Measurements from ENCODE around the gene PRKAG2.
A peak's percentile ranks its signal among the peaks of the same experiment; 100 is the strongest.

DNA sequence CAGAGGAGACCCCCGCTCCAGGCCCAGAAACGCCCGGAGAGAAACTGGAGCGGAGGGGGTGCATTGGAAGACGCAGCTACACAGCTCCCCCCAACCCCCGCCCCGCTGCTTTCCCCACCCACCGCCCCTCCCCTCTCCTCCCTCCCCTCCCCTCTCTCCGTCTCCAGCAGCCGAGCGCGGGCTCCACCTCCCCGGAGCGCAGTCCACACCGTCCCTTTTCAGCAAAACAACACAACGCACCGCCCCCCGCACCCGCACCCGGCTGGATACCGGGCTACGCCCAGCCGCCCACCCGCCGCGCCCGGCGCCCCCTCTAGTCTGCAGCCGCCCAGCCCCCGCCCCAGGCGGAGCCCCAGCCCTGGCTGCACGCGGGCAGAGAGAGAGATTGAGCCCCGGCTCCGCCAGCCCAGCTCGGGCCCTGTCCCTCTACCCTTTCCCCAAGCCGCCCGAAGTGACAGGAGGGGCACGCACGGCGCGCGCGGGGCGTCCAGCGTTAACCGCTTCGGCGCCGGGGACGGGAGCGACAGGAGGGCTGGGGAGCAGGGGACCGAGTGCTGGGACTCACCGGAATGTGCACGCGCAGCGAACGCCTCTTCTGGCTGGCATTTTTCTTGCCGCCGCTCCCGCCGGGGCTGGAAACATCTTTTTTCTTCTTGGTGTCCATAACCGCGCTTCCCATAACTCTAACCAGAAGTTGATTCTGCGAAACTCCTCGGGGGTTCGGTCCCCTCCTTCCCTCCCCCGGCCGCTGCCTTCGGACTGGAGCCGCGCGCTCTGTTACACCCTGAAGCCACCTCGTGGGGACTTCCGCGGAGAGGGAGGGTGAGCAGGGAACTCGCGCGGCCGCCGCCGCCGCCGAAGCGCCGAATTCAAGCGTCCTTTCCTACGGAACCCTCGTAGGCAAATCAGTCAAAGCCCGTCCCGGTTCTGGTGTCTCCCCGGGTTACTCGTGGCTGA is 695 bp downstream of the PRKAG2 start:
- no peak for TF ChIP-seq POLR2A (IDR thresholded peaks at IDR 0.05; ENCODE audit: insufficient read depth in 1 of 2, low read depth in 2 of 2, low read length in 2 of 2)
- TF ChIP-seq TCF7 (IDR thresholded peaks at IDR 0.05; ENCODE audit: low read depth) = no peak
- peak; percentile 17 for TF ChIP-seq MAX (IDR thresholded peaks at IDR 0.05)
- TF ChIP-seq CEBPG (CRISPR knock-in tag; IDR thresholded peaks at IDR 0.05) = no peak
- TF ChIP-seq ZNF274 (CRISPR knock-in tag; IDR thresholded peaks at IDR 0.05) = no peak
- no peak for TF ChIP-seq PPARG (CRISPR knock-in tag; conservative IDR thresholded peaks at IDR 0.05)
- TF ChIP-seq, protein P1, sequence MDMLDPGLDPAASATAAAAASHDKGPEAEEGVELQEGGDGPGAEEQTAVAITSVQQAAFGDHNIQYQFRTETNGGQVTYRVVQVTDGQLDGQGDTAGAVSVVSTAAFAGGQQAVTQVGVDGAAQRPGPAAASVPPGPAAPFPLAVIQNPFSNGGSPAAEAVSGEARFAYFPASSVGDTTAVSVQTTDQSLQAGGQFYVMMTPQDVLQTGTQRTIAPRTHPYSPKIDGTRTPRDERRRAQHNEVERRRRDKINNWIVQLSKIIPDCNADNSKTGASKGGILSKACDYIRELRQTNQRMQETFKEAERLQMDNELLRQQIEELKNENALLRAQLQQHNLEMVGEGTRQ (IDR thresholded peaks at IDR 0.05; ENCODE audit: low read depth, low read length) = no peak
- TF ChIP-seq, protein P1 (CRISPR knock-in tag; IDR thresholded peaks at IDR 0.05; ENCODE audit: borderline replicate concordance) = no peak
- no peak for TF ChIP-seq IRF2 (CRISPR knock-in tag; IDR thresholded peaks at IDR 0.05)
- TF ChIP-seq ZNF672 (CRISPR knock-in tag; IDR thresholded peaks at IDR 0.05) = no peak
- no peak for TF ChIP-seq ZNF564 (CRISPR knock-in tag; IDR thresholded peaks at IDR 0.05)
- no peak for TF ChIP-seq POLR2AphosphoS5 (IDR thresholded peaks at IDR 0.05; ENCODE audit: low read depth, low read length)
- no peak; the same call in 1 of the 2 replicates for TF ChIP-seq GABPB1 (CRISPR knock-in tag; IDR thresholded peaks at IDR 0.05)
